ENCODE data around the gene LHFPL2.

DNA sequence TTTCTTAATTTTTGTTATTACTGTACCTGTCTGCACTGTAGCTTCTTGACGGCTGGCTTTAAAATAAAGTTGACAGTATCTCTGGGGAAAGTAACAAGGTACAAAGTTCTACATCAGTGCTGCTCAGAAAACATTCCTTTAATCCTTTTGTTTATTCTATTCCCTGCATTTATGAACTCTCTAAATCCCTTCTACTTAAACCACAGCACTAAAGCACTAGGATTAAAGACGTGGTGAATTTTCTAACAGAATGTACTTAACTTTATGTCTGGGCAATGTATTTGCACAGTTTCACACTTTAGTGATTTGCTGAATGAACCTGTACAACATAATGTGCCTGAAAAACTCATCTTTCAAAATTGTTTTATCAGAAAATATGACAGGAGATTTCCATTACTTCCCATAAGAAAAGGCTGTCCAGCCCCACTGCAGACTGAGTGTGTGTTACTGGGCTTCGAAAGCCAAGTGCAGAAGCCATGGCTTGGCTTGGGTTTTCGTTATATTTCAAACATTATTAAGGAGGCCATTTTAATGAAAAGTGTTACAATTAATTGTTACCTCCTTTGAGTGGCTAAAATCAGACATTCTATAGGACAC lies 43.8 kb downstream of the LHFPL2 start:
- TF ChIP-seq, protein P1, sequence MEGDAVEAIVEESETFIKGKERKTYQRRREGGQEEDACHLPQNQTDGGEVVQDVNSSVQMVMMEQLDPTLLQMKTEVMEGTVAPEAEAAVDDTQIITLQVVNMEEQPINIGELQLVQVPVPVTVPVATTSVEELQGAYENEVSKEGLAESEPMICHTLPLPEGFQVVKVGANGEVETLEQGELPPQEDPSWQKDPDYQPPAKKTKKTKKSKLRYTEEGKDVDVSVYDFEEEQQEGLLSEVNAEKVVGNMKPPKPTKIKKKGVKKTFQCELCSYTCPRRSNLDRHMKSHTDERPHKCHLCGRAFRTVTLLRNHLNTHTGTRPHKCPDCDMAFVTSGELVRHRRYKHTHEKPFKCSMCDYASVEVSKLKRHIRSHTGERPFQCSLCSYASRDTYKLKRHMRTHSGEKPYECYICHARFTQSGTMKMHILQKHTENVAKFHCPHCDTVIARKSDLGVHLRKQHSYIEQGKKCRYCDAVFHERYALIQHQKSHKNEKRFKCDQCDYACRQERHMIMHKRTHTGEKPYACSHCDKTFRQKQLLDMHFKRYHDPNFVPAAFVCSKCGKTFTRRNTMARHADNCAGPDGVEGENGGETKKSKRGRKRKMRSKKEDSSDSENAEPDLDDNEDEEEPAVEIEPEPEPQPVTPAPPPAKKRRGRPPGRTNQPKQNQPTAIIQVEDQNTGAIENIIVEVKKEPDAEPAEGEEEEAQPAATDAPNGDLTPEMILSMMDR (IDR thresholded peaks at IDR 0.05; ENCODE audit: low read depth, low read length, poor library complexity, severe bottlenecking): no peak
- no peak for TF ChIP-seq EZH2phosphoT487 (IDR thresholded peaks at IDR 0.05; ENCODE audit: borderline replicate concordance, low read length)
